PC-9 (cell line): ENCODE data around the gene AOPEP. TPM values are rescaled to one million over a fixed set of nuclear protein-coding genes. Genes with fewer than 3 reads are reported as not detected.

ENCODE experiments used
- BruUV-seq: library from RNA; stranded (reverse); fragments of 400-500 nt; replicated peaks from 2 replicates; lab custom pipeline; 2021; lab: Mats Ljungman, UMichigan
- CTCF ChIA-PET: fragments of 300-600 bp; sonication (Branson Sonifier 250); formaldehyde crosslinking; loops from one replicate; lab custom pipeline; 2022; ENCODE audit warnings: antibody characterized with exemption; lab: Charles Lee
- POLR2A ChIA-PET: fragments of 300-600 bp; sonication (Branson Sonifier 250); formaldehyde crosslinking; loops from one replicate; lab custom pipeline; 2022; ENCODE audit warnings: antibody characterized with exemption; ENCODE audit not compliant: unreplicated experiment; lab: Charles Lee
- DNase-seq, 2 experiments: peaks; one replicate each; pipeline versions ENCODE4 v3.0.0 to v3.0.0-alpha.2; 2015 to 2022; ENCODE audit warnings: mixed read lengths in 1 of 2
- H2AFZ ChIP-seq: fragments of 200-600 bp; sonication (generic); 2 replicates; pipeline ENCODE4 v1.8.1; 2017; ENCODE audit warnings: antibody characterized with exemption
- H3F3A ChIP-seq: fragments of 200-600 bp; sonication (generic); 2 replicates; pipeline ENCODE4 v1.8.1; 2017; ENCODE audit warnings: antibody characterized with exemption, mild to moderate bottlenecking, low read depth; ENCODE audit not compliant: insufficient read depth
- H3K27ac ChIP-seq: fragments of 200-600 bp; sonication (generic); 2 replicates; pipeline ENCODE4 v1.6.1; 2016; ENCODE audit warnings: mixed run types
- H3K27me3 ChIP-seq: fragments of 200-600 bp; sonication (generic); 2 replicates; pipeline ENCODE4 v1.6.1; 2016; ENCODE audit warnings: low read depth, mixed run types; ENCODE audit not compliant: insufficient read depth
- H3K36me3 ChIP-seq: fragments of 200-600 bp; sonication (generic); 2 replicates; pipeline ENCODE4 v1.6.1; 2016; ENCODE audit warnings: low read depth, mixed run types
- H3K4me1 ChIP-seq: fragments of 200-600 bp; sonication (generic); replicated peaks from 2 replicates; pipeline ENCODE4 v1.6.1; 2016; ENCODE audit warnings: mixed run types; ENCODE audit not compliant: insufficient read depth
- H3K4me2 ChIP-seq: fragments of 200-600 bp; sonication (generic); 2 replicates; pipeline ENCODE4 v1.6.1; 2017; ENCODE audit warnings: mixed run types
- H3K4me3 ChIP-seq: fragments of 200-600 bp; sonication (generic); 2 replicates; pipeline ENCODE4 v1.6.1; 2016; ENCODE audit warnings: mixed run types
- H3K79me2 ChIP-seq: fragments of 200-600 bp; sonication (generic); 2 replicates; pipeline ENCODE4 v1.6.1; 2017; ENCODE audit warnings: low read depth, mixed run types
- H3K9me2 ChIP-seq: fragments of 200-600 bp; sonication (generic); 2 replicates; pipeline ENCODE4 v1.8.1; 2017; ENCODE audit warnings: mild to moderate bottlenecking; ENCODE audit not compliant: insufficient read depth
- H3K9me3 ChIP-seq: fragments of 200-600 bp; sonication (generic); 2 replicates; pipeline ENCODE4 v1.8.1; 2016; ENCODE audit warnings: low read depth; ENCODE audit not compliant: insufficient read depth
- H4K20me1 ChIP-seq: fragments of 200-600 bp; sonication (generic); 2 replicates; pipeline ENCODE4 v1.8.1; 2017; ENCODE audit not compliant: insufficient read depth
- EZH2 ChIP-seq: fragments of 200-600 bp; sonication (generic); IDR thresholded peaks from 2 replicates; pipeline ENCODE4 v1.8.0; 2017; ENCODE audit warnings: antibody characterized with exemption, low read depth
- intact Hi-C: fragments of 100-400 bp; cut with micrococcal nuclease; formaldehyde crosslinking; loops from one replicate; pipeline ENCODE4 v1.10.0; 2022; ENCODE audit not compliant: unreplicated experiment
- total RNA-seq: library from RNA; stranded (reverse); gene quantifications from 2 replicates; pipeline ENCODE4 v1.2.3, GENCODE V29; 2021
- TF ChIP-seq, protein P1 (sequence below): fragments of 200-600 bp; sonication (generic); conservative IDR thresholded peaks from 2 replicates; pipeline ENCODE4 v1.6.1; 2017; ENCODE audit warnings: mixed run types, antibody characterized with exemption, mild to moderate bottlenecking, moderate library complexity

The AOPEP gene
- total RNA-seq, 1 experiment from 2014 or later = 90.0 TPM

DNA sequence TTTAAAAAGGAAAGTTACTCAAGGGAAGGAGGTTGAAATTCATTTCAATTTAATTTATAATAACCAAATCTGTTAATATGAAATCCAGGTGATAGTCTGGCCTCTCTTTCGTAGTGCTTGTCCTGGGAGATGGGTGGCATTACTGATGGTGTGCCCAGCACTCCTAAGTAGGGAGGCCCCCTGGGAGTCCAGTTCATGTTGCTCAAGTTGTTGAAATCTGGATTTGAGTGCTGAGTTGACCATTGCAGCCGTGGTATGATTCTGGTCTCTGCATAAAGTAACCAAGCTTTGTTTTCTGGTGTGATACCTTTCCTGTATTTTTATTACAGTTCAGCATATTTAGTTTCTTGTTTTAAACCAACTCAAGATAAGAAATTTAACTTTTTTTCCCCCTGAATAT is 303.2 kb downstream of the AOPEP start:
- Histone ChIP-seq H2AFZ (no peak overlapping the region), H4K20me1 (peaks cover 80% of the 10 kb centered on the region), H3K4me2 (no peak overlapping the region), H3K36me3 (peaks cover 58% of the 10 kb centered on the region), H3K79me2 (peaks cover 98% of the 10 kb centered on the region), H3K9me2 (no peaks in the 10 kb centered on the region), H3K27me3 (no peaks in the 10 kb centered on the region), H3K4me1 (peaks cover 8% of the 10 kb centered on the region), H3K9me3 (no peaks in the 10 kb centered on the region), H3F3A (peaks cover 48% of the 10 kb centered on the region), H3K27ac (0 out of 2 replicates have a peak overlapping the region, but pooled peaks have one; percentile 18), H3K4me3 (no peak overlapping the region)
- no peak for TF ChIP-seq EZH2
- TF ChIP-seq, protein P1, sequence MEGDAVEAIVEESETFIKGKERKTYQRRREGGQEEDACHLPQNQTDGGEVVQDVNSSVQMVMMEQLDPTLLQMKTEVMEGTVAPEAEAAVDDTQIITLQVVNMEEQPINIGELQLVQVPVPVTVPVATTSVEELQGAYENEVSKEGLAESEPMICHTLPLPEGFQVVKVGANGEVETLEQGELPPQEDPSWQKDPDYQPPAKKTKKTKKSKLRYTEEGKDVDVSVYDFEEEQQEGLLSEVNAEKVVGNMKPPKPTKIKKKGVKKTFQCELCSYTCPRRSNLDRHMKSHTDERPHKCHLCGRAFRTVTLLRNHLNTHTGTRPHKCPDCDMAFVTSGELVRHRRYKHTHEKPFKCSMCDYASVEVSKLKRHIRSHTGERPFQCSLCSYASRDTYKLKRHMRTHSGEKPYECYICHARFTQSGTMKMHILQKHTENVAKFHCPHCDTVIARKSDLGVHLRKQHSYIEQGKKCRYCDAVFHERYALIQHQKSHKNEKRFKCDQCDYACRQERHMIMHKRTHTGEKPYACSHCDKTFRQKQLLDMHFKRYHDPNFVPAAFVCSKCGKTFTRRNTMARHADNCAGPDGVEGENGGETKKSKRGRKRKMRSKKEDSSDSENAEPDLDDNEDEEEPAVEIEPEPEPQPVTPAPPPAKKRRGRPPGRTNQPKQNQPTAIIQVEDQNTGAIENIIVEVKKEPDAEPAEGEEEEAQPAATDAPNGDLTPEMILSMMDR = no peak
- no TSS peak for BruUV-seq
- POLR2A ChIA-PET = no interaction called here
- intact Hi-C loops = no loop called here
- DNase-seq = no peak
- CTCF ChIA-PET = no interaction called here

- Histone ChIP-seq H3K9me3 (no peaks in the 10 kb centered on the region), H3F3A (peaks cover 44% of the 10 kb centered on the region), H2AFZ (no peak overlapping the region), H4K20me1 (peaks cover 79% of the 10 kb centered on the region), H3K27ac (0 out of 2 replicates have a peak overlapping the region, but pooled peaks have one; percentile 18), H3K27me3 (no peaks in the 10 kb centered on the region), H3K36me3 (peaks cover 58% of the 10 kb centered on the region), H3K79me2 (peaks cover 98% of the 10 kb centered on the region), H3K9me2 (no peaks in the 10 kb centered on the region), H3K4me3 (no peak overlapping the region), H3K4me1 (peaks cover 4% of the 10 kb centered on the region), H3K4me2 (no peak overlapping the region)
- TF ChIP-seq, protein P1 = no peak
- ChIA-PET CTCF (no interaction called here), POLR2A (interaction anchor here (0.6 kb wide), 1 partner anchor 63 kb away, joined by 6 read pairs; no protein-coding TSS in a partner anchor)
- no peak for DNase-seq
- intact Hi-C loops = no loop called here
- BruUV-seq = no TSS peak
These were observed 303.8 kb downstream of the AOPEP start for GRCh38 chr9:95030344-95030743.

- Histone ChIP-seq H4K20me1 (peaks cover 85% of the 10 kb centered on the region), H2AFZ (no peak overlapping the region), H3K36me3 (peaks cover 54% of the 10 kb centered on the region), H3K27me3 (no peaks in the 10 kb centered on the region), H3K4me1 (0 out of 2 replicates have a peak, but pooled peaks cover 4% of the 10 kb centered on the region), H3K9me3 (no peaks in the 10 kb centered on the region), H3K4me2 (no peak overlapping the region), H3K27ac (0 out of 2 replicates have a peak overlapping the region, but pooled peaks have one; percentile 23), H3F3A (peaks cover 48% of the 10 kb centered on the region), H3K9me2 (no peaks in the 10 kb centered on the region), H3K4me3 (no peak overlapping the region), H3K79me2 (peaks cover 96% of the 10 kb centered on the region)
- no TSS peak for BruUV-seq
- no peak for DNase-seq
- ChIA-PET CTCF (no interaction called here), POLR2A (interaction anchor here (0.6 kb wide), 1 partner anchor 62 kb away, joined by 6 read pairs; no protein-coding TSS in a partner anchor)
- no peak for TF ChIP-seq EZH2
- TF ChIP-seq, protein P1 = no peak
- intact Hi-C loops = no loop called here
These were observed 304.6 kb downstream of the AOPEP start for GRCh38 chr9:95030920-95031642.
